IPS DF 4.7 (cell line): ENCODE data around the gene DICER1.

Experiments used
- DNase-seq: peaks from one replicate; pipeline ENCODE4 v3.0.0-alpha.2; 2013; ENCODE audit warnings: low spot score; ENCODE audit errors: extremely low read depth

The DICER1 gene

GRCh38 chr14:95088665-95089064 lies 68.7 kb downstream of the DICER1 start:
- no peak for DNase-seq

- DNase-seq = no peak
Observed at GRCh38 chr14:95087619-95088018, 69.7 kb downstream of the DICER1 start.

GRCh38 chr14:95085321-95085720 lies 72.0 kb downstream of the DICER1 start:
- DNase-seq = no peak

- DNase-seq = no peak
Observed at GRCh38 chr14:95078867-95079266, 78.5 kb downstream of the DICER1 start.

- no peak for DNase-seq
Observed at GRCh38 chr14:95077345-95077744, 80.0 kb downstream of the DICER1 start.

- no peak for DNase-seq
Observed at GRCh38 chr14:95075789-95076188, 81.5 kb downstream of the DICER1 start.

GRCh38 chr14:95073947-95074346 lies 83.4 kb downstream of the DICER1 start:
- no peak for DNase-seq

GRCh38 chr14:95072310-95072905 lies 84.9 kb downstream of the DICER1 start:
- DNase-seq = no peak

GRCh38 chr14:95071649-95072280 lies 85.6 kb downstream of the DICER1 start:
- DNase-seq = no peak

GRCh38 chr14:95070748-95071435 lies 86.4 kb downstream of the DICER1 start:
- DNase-seq = no peak

GRCh38 chr14:95069547-95069946 lies 87.8 kb downstream of the DICER1 start:
- no peak for DNase-seq

- no peak for DNase-seq
Observed at GRCh38 chr14:95069018-95069417, 88.3 kb downstream of the DICER1 start.

GRCh38 chr14:95068521-95068920 lies 88.8 kb downstream of the DICER1 start:
- DNase-seq = no peak

GRCh38 chr14:95068080-95068479 lies 89.2 kb downstream of the DICER1 start:
- no peak for DNase-seq

GRCh38 chr14:95067526-95067925 lies 89.8 kb downstream of the DICER1 start:
- DNase-seq = no peak

- no peak for DNase-seq
Observed at GRCh38 chr14:95066427-95066986, 90.8 kb downstream of the DICER1 start.

- DNase-seq = no peak
Observed at GRCh38 chr14:95065411-95065810, 91.9 kb downstream of the DICER1 start.

GRCh38 chr14:95064734-95065133 lies 92.6 kb downstream of the DICER1 start:
- no peak for DNase-seq

- DNase-seq = no peak
Observed at GRCh38 chr14:95064256-95064655, 93.1 kb downstream of the DICER1 start.

GRCh38 chr14:95063391-95063790 lies 93.9 kb downstream of the DICER1 start:
- DNase-seq = no peak

GRCh38 chr14:95062946-95063345 lies 94.4 kb downstream of the DICER1 start:
- no peak for DNase-seq

- DNase-seq = no peak
Observed at GRCh38 chr14:95062220-95062619, 95.1 kb downstream of the DICER1 start.
